Prostate gland (tissue), 2 donors: ENCODE measurements around the gene RAPH1. TPM values are rescaled to one million over a fixed set of nuclear protein-coding genes. Genes with fewer than 3 reads are reported as not detected.

Experiments used
- DNase-seq: peaks from one replicate; pipeline ENCODE4 v3.0.0-alpha.2; 2019; ENCODE audit warnings: low spot score
- H3K27ac ChIP-seq, 2 donors: fragments of 200-600 bp; sonication (generic); 2 replicates each; pipeline ENCODE4 v1.5.1; 2017 to 2019
- H3K27me3 ChIP-seq: fragments of 200-600 bp; sonication (generic); replicated peaks from 2 replicates; pipeline ENCODE4 v1.5.1; 2019; ENCODE audit not compliant: insufficient read depth
- H3K36me3 ChIP-seq, 2 donors: fragments of 200-600 bp; sonication (generic); 1 replicate in 1 of 2; 2 replicates in 1 of 2; pipeline versions ENCODE4 v1.5.1 to v1.8.1; 2017 to 2019
- H3K4me1 ChIP-seq: fragments of 200-600 bp; sonication (generic); replicated peaks from 2 replicates; pipeline ENCODE4 v1.5.1; 2019
- H3K4me3 ChIP-seq, 2 donors: fragments of 200-600 bp; sonication (generic); 2 replicates each; pipeline ENCODE4 v1.5.1; 2017 to 2019
- H3K9me3 ChIP-seq: fragments of 200-600 bp; sonication (generic); 2 replicates; pipeline ENCODE4 v1.5.1; 2017
- POLR2A ChIP-seq: fragments of 450-650 bp; IDR thresholded peaks from one replicate; pipeline ENCODE4 v1.6.1; 2016; ENCODE audit warnings: antibody characterized with exemption, mild to moderate bottlenecking
- POLR2AphosphoS5 ChIP-seq: sonication (generic); formaldehyde crosslinking; IDR thresholded peaks from one replicate; pipeline ENCODE4 v1.6.1; 2017; ENCODE audit warnings: antibody characterized with exemption
- WGBS: methylation state at CpG from one replicate; pipeline ENCODE4 v1.1.5; 2018; 5-methylcytosine and 5-hydroxymethylcytosine counted together
- intact Hi-C: fragments of 100-400 bp; cut with DNase I; formaldehyde crosslinking; loops from one replicate; pipeline ENCODE4 v1.14.2; 2022
- total RNA-seq, 2 donors: library from RNA; depleted of rRNA; stranded (reverse); fragments of >200 nt; gene quantifications; one replicate each; pipeline ENCODE4 v1.1.0, GENCODE V29; 2016
- TF ChIP-seq, protein P1 (sequence below), 4 experiments: fragments of 200-600 bp in 2 of 4; fragments of 450-650 bp in 2 of 4; sonication (generic) in 2 of 4; IDR thresholded peaks; 1 replicate in 3 of 4; 2 replicates in 1 of 4; pipeline ENCODE4 v1.5.1; 2016 to 2019; ENCODE audit warnings: antibody characterized with exemption in 4 of 4, mild to moderate bottlenecking in 2 of 4, moderate library complexity in 2 of 4

The RAPH1 gene
- total RNA-seq, 2 donors from 2014 or later: 27.6 to 35.0 TPM

DNA sequence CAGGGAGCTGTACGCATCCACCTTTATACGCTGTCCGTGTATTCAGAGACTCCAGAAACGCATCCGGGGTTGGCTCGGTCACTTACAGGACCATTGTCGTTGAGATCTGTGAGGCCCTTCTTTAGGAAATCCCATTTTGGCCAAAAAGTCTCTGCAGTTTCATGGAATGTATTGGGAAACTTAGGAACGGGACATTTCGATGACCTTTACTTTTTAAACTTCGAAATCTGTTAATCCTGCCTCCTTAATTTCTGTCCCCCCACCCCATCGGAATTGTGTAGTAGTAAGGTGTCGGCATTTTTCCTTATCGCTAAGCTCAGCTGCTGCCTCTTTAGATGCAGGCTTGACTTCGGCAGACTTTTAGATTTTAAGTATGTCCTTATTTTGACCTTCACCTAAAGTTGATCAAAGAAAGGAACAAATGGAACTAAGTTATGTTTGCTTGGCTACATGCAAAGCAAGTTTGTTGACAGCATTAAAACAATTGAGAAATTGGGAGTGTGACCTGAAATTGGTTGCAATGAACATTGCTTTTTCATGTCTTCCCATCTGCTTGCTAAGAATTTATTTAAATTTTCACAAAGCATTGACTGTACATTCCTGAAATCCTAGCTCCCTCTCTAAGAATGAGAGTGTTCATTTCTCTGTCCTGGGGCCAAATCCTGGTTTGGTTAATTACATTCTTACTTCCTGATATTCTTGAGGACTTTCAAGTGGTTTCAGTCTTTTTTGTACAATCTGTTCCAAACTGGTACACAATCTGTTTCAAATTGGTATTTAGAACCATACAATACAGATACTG lies 884 bp upstream of the RAPH1 start:
- 17% methylated on average over 14 of the region's 14 CpGs for WGBS
- Histone ChIP-seq H3K36me3 (no peaks in the 10 kb centered on the region), H3K27ac (peak overlapping the region; percentile 93 to 94), H3K4me1 (no peaks in the 10 kb centered on the region), H3K27me3 (no peaks in the 10 kb centered on the region), H3K9me3 (no peaks in the 10 kb centered on the region), H3K4me3 (peak overlapping the region; percentile 90 to 94)
- TF ChIP-seq, protein P1, sequence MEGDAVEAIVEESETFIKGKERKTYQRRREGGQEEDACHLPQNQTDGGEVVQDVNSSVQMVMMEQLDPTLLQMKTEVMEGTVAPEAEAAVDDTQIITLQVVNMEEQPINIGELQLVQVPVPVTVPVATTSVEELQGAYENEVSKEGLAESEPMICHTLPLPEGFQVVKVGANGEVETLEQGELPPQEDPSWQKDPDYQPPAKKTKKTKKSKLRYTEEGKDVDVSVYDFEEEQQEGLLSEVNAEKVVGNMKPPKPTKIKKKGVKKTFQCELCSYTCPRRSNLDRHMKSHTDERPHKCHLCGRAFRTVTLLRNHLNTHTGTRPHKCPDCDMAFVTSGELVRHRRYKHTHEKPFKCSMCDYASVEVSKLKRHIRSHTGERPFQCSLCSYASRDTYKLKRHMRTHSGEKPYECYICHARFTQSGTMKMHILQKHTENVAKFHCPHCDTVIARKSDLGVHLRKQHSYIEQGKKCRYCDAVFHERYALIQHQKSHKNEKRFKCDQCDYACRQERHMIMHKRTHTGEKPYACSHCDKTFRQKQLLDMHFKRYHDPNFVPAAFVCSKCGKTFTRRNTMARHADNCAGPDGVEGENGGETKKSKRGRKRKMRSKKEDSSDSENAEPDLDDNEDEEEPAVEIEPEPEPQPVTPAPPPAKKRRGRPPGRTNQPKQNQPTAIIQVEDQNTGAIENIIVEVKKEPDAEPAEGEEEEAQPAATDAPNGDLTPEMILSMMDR (IDR thresholded peaks at IDR 0.05): no peak
- no peak for TF ChIP-seq POLR2A
- TF ChIP-seq POLR2AphosphoS5: no peak
- no peak for DNase-seq
- intact Hi-C loops: no loop called here

DNA sequence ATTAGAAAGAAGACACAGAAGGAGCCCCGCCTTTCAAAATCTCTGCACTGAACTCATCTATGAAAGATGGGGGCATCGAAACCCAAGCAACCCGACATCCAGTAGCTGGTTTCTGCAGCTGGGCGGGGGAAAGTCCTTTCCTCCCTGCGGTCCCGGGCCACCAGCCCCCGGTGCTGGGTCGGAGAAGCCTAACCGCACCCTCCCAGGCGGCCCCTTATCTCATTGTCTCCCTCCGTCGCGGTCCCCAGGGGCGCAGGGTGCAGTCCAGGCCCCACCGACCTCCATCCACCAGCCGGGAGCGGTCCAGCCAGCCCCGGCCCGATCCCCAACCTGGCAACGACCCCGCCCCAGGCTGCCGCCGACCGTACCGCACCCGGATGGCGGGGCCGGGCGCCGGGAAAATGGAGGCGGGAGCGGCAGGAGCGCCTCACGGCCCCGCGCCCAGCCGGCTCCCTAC lies 452 bp downstream of the RAPH1 start:
- TF ChIP-seq POLR2A (no peak), POLR2AphosphoS5 (no peak)
- TF ChIP-seq, protein P1 (IDR thresholded peaks at IDR 0.05): peak in 1 of 4 experiments; percentile 18
- intact Hi-C loops: no loop called here

DNA sequence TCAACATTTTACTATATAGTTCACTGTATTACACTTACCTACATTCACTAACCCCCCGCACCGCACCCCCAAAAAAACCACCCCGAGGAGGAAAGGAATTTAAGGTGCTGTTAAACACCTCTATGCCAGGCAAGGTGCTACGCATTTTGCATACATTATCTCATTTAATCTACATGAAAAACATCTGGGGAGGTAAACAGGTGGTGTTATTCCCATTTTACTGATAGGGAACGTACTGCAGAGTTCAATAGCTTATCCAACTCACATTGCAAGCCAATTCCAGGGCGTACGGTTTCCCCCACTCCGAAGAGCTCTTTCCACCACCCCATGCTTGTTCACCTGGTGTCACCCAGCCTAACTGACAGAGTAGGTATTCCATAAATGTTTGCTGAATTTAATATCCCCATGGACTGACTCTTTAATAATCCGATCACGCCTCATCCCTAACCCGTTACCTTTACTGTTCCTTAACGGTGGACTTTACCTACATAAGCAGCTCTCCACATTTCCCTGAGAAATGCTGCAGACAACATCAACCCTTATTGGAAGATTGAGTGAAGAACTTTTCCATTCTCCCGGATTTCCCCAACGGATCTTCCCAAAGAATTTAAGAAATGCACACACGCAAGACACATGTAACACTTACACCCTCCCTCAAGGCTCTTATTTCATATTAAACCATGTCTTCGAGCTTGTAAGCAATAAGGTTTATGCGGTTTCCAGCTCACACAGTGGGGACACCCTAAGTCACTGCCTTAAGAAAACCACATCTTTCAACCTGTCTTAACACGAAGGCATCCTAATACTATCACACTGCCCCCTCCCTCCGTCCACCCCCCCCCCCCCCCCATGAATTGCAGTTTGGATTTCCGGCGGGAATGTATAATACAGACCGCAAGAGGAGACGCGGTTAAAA lies 1.2 kb downstream of the RAPH1 start:
- Histone ChIP-seq H3K27me3 (no peaks in the 10 kb centered on the region), H3K9me3 (no peaks in the 10 kb centered on the region), H3K4me1 (no peaks in the 10 kb centered on the region), H3K36me3 (no peaks in the 10 kb centered on the region), H3K4me3 (peak overlapping the region; percentile 90 to 94), H3K27ac (peak overlapping the region; percentile 93 to 94)
- WGBS: 8% methylated on average over 24 of the region's 24 CpGs
- intact Hi-C loops: no loop called here
- TF ChIP-seq POLR2AphosphoS5: no peak
- TF ChIP-seq POLR2A: no peak
- TF ChIP-seq, protein P1 (IDR thresholded peaks at IDR 0.05): no peak
- DNase-seq: no peak

More for the DNA sequence above, 452 bp downstream of the RAPH1 start:
- DNase-seq: peak; percentile 19
- H3K4me3 ChIP-seq: peak overlapping the region; percentile 90 to 94
- H3K4me1 ChIP-seq: no peaks in the 10 kb centered on the region
- H3K27me3 ChIP-seq: no peaks in the 10 kb centered on the region
- H3K9me3 ChIP-seq: no peaks in the 10 kb centered on the region
- peak overlapping the region; percentile 93 to 94 for H3K27ac ChIP-seq
- H3K36me3 ChIP-seq: no peaks in the 10 kb centered on the region
- WGBS: under 1% methylated on average over 22 of the region's 37 CpGs

DNA sequence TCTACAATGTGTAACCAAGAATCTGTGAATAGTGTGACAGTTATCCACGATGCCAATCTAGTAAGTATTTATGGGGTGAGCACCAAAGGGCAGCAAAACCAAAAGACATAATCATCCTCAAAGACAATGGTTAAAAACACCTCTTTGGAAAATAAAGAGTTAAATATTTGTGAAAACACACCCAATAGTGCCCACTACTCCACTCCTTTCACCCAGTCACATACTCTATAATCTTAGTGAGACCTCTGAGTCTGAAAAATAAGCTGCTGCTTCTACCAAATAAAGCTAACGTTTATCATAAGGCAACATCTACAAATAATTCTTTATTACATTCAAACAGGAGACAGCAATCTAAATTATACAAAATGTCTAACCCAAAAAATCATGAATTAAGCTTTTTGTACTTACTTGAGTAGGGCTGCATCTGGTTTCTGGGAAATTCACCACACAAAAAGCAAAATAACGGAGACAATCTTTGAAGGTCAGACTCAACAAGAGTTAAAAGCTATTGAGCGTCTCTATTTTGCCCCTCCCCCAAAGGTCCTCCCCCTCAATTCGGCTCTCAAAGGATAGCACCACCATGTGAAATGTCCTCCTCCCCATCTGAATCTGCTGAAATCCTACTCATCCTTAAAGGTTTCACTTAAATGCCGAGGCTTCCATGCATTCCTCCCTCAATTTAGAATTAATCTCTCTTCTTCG lies 2.0 kb downstream of the RAPH1 start:
- peak overlapping the region in 1 of 2 donors; percentile 93 for H3K27ac ChIP-seq

More for the DNA sequence above, 2.0 kb downstream of the RAPH1 start:
- intact Hi-C loops: no loop called here
- peak; percentile 4 for DNase-seq
- 34% methylated on average over 7 of the region's 7 CpGs for WGBS
- Histone ChIP-seq H3K36me3 (no peaks in the 10 kb centered on the region), H3K9me3 (no peaks in the 10 kb centered on the region), H3K4me1 (no peaks in the 10 kb centered on the region), H3K4me3 (peak overlapping the region; percentile 90 to 94), H3K27me3 (no peaks in the 10 kb centered on the region)
- TF ChIP-seq POLR2AphosphoS5 (no peak), POLR2A (no peak)
- TF ChIP-seq, protein P1 (IDR thresholded peaks at IDR 0.05): no peak
